Activated CD4-positive, alpha-beta T cell treated with anti-CD3 and anti-CD28 coated beads, Interleukin-2, amount 50 U/mL, for 4 hours (primary cell): ENCODE measurements around the gene ALPI.
A peak's percentile ranks its signal among the peaks of the same experiment; 100 is the strongest.
"Not testable (repeated sequence)": the region's sequence is repeated elsewhere in the genome, so short reads cannot be mapped to it uniquely, and the experiment has no call there.

Experiments
- DNase-seq, 2 experiments: peaks; one replicate each; pipeline ENCODE4 v3.0.0-alpha.2; 2020

Gene ALPI

DNA sequence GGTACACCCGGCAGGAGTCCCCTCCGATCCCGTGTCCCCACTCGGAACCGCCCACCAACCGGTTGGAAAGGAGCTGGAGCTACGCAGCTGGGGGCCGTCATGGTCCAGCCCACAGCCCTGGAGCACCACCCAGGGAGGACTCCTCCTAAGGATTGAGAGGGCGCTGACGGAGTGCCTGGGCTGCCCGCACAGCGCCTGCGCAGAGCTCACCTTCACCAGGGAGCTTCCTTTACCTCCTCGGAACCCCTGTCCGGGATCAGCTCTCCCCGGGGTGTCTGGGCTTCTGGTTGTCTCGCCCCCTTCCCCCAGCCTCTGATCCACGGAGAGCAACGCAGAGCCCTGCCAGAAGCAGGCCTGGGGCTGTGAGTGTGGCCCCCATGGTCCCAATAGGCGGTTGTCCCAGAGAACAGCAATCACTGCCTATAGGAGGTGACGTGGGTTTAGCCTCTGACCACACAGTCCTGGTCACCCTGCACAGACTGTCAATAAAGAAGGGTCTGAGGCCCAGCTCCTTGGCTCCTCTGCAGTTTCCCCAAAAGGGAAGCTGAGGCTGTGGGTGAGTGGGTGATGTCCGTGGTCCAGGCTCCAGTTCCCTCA lies 34.7 kb upstream of the ALPI start:
- DNase-seq, result no peak

DNA sequence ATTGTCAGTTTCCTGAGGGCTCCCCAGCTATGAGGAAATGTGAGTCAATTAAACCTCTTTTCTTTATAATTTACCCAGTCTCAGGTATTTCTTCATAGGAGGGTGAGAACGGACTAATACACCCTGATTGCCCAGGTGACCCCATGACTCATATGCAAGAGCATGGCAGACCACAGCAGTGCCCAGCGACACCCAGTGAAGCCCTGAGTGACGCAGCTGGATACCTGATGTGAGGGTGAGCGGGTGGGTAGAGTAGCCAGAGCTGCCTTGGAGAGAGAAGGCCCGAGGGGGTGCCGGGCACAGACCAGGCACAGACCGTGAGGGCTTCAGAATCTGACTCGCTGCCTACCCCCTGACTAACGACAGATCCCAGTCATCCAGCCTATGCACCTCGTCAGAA lies 33.9 kb upstream of the ALPI start:
- no peak for DNase-seq

DNA sequence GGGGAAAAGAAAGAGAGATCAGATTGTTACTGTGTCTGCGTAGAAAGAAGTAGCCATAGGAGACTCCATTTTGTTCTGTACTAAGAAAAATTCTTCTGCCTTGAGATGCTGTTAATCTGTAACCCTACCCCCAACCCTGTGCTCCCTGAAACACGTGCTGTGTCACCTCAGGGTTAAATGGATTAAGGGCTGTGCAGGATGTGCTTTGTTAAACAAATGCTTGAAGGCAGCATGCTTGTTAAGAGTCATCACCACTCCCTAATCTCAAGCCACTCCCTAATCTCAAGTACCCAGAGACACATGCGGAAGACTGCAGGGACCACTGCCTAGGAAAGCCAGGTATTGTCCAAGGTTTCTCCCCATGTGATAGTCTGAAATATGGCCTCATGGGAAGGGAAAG lies 33.0 kb upstream of the ALPI start:
- not testable (repeated sequence) for DNase-seq

DNA sequence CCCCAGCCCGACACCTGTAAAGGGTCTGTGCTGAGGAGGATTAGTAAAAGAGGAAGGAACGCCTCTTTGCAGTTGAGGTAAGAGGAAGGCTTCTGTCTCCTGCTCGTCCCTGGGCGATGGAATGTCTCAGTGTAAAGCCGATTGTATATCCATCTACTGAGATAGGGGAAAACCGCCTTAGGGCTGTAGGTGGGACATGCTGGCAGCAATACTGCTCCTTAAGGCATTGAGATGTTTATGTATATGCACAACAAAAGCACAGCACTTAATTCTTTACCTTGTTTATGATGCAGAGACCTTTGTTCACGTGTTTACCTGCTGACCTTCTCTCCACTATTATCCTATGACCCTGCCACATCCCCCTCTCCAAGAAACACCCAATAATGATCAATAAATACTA lies 32.5 kb upstream of the ALPI start:
- DNase-seq, result not testable (repeated sequence)

DNA sequence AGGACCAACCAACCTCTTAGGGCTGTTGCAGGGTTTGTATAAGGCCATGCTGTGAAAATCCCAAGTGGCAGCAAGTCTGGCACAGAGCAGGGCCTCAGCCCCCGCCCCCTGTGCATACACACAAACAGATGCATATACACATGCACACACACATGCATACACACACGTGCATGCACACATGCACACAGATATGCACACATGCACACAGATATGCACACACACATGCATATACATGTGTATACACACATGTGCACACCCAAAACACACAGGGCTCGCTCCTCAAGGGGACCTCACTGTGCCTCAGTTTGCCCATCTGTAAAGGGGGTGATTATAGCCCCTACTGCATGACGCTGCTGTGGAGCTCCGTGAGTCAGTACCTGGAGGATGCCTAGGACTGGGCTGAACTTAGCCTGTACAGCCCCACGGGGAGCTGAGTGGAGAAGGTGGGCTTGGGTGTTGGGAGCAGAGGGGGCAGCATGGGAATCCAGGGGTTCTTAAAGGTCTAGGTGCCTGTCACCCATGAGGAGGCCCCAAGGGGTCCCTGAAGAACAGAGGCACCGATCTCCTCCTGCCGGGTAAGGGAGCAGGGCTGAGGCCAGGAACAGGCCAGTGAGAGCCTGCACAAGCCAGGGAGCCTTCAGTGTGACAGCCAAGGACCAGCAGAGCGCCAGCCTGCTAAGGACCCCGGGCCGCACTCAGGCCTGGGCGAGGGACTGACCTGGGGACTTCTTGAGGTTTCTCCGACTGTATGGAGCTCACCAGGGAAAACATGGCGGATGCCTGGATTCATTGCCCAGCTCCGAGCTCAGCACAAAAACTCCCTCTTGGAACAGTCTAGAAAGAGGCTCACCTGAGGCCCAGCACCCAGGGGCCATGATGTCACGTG lies 24.0 kb upstream of the ALPI start:
- DNase-seq, result no peak

DNA sequence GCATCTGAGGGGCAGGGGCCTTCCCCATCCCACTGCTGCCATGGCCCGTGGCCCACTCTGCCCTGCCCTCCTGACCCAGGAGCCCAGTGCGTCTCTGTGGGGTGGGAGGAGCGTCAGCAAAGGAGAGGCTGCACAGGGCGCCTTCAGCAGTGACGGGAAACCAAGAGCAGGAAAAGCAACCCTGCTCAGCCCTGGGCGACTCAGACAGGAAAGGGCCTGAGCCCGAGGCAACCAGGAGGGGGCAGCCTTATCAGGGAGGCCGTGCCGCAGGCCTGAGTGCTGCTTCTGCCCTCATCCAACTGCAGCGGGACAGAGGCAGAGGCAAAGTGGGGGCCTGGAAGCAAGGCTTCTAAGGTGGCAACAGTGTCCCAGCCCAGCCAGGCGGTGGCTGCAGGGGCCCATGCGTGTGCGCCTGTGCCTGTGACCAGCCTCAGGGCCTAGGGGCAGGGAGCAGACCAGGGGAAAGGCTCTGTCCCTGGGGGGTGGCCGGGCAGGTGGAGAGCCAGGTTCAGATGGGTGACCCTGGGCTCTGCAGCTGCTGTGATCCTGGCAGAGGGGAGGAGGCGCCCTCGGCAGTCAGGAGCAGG lies 23.3 kb upstream of the ALPI start:
- no peak for DNase-seq

DNA sequence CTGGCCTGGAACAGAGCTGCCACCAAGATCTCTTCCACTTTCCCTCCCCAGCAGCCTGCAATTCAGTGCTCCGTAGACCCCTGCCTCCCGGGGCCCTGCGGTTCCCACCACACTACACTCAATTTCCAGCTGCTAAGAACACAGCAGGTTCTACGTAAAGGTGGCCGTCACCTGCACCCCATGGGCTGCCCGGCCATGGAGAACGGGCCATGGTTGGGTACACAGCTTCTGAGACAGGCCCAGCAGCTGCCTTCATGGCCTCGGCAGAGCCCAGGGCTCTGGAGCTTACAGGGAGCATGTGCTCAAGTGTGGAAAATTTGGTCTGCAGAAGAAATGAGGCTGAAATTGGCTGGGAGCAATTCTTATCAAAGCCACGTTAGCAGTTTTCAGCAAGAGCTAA lies 22.3 kb upstream of the ALPI start:
- not testable (repeated sequence) for DNase-seq

DNA sequence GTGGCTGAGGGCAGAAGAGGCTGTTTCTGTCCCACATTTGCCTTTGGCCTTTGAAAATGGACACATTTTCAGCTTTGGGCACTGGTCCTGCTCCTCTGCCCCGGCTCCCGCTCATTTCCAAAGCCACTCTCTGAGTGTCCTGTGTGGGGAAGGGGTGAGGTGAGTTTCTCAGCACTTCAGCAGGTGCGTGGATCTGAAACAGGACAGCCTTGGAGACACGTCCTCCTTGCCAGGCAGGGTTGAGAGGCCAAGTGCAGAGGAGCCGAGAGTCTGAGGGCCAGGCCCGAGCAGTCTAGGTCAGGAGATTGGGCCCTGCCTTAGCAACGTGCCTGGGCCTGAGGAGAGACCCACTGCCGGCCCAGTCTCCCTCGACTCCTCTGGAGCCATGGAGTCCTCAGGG lies 21.9 kb upstream of the ALPI start:
- DNase-seq, result no peak

DNA sequence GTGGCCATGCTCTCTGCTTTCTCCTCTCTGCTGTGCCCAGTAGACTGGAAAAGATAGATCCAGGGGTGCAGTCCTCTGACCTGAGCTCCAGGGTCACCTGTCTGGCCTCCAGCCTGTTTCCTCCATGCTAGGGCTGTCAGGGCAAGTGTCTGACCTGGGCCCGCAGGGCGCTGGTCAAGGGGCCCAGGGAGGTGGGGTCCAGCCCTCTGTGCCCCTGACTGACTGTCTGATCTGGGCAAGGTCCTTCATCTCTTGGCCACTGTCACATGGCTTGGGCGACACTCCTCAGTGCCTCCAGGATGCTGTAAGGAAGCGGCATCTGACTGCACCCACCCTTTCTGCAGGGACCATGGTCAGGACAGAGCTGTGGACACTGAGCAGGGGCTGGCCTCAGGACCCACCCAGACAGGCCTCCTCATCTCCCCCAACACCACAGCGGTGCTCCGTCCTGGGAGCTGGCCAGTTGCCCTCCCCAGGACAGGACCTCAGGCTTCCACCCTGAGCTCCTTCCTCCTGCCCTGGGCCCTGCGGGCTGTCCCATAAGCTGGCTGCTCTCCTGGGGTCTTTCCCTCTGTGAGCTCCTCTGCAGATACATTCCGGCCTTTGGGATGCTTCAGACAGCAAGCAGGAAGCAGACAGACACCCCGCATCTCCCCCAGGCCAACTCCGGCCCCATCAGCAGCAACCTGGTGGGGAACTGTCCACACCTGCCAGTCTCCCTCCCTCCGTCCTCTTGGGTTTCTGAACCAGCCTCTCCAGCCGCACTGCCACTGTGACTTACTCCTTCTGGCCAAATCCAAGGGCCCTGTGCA lies 21.2 kb upstream of the ALPI start:
- no peak for DNase-seq

DNA sequence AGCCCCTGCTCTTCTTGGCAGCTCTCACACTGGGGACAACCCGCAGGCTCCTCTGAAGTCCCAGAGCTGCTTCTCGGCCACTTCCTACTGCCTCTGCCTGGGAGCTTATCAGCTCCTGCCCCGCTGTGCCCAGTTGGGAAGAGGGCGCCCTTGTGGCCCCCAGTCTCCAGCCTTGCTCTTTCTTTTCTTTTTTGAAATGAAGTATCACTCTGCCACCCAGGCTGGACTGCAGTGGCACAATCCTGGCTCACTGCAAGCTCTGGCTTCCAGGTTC lies 20.6 kb upstream of the ALPI start:
- DNase-seq, result no peak

DNA sequence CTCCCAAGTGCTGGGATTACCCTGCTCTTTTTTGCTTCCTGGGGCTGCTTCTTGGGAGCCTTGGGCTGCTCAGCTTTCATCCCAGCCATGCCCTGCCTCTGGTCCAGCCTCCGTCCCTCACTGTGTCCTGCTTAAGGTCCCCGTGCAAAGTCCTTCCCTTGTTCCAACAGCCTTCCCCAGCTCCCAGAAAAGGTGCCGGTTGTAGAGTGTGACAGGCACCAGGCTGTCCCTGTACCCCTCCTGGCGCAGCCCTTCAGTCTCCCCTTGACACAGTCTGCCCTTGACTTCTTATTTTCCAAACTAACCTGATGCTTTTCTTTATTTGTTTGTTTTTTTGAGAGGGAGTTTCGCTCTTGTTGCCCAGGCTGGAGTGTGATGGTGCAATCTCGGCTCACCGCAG lies 20.1 kb upstream of the ALPI start:
- DNase-seq, result no peak

DNA sequence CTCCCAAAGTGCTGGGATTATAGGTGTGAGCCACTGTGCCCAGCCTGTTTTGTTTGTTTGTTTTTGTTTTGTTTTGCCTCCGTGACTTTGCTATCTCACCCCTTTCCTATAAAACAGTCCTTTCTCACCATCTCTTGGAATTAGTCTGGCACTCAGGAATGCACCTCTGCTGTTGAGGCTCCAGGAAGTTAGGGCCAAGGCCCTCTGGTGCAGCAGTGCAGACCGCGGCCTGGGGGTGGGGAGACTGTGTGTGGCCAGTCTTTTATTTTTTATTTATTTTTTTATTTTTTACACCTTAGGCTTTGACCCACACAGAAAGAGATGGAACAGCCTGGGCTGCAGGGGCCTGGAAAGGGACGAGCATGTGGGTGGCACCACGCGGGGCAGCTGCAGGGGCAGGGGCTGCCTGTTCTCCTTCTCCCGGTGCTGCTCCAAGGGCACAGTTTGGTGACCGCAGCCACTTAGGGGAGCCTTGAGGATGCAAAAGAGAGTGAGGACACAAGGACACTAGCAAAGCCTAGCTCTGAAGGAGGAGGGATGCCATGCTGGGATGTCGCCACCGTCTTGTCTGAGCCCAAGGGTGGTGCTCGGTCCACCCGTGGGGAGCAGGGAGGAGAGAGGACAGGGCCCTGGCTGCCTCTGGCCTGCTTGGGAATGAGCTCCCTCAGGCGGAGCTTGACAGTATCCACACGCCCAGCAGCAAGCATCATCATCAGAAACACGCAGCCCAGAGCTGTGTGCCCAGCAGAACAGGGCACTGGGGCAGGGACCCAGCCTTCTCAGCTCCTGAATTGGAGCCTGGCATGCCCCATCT lies 19.4 kb upstream of the ALPI start:
- no peak for DNase-seq

DNA sequence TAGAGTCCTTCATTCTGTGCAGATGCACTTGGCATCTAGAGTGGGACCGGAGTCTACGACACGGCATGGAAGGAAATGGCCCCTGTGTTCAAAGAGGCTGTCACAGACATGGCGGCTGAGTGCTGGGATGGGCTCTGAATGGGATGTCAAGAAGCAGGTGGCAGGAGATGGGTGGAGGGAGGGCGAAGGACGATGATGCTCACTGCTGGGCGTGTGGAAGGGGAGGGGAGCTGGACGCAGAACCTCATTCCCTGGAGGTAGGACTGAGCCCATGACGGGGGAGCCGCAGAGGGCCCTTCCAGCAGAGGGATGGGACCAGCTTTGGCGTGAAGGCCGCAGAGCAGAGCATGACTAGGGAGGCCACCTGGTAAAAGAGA lies 18.8 kb upstream of the ALPI start:
- no peak for DNase-seq

DNA sequence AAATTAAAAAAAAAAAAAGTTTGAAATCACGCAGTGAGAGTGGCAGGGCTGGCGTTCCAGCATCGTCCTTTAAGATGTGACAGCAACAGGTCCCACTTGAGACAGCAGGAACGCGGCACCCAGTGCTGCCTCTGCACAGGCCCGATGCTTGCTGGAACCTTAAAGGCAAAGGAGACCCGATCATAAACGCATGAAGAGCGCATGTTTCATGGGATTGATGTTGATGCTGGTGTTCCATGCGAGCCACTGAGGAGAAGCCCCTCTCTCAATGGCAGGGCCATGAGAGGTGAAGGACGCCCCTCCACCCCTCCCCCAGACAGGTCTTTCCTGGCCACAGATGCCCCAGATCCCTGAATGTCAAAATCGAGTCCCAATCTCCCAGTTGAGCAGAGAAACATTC lies 17.9 kb upstream of the ALPI start:
- no peak for DNase-seq

DNA sequence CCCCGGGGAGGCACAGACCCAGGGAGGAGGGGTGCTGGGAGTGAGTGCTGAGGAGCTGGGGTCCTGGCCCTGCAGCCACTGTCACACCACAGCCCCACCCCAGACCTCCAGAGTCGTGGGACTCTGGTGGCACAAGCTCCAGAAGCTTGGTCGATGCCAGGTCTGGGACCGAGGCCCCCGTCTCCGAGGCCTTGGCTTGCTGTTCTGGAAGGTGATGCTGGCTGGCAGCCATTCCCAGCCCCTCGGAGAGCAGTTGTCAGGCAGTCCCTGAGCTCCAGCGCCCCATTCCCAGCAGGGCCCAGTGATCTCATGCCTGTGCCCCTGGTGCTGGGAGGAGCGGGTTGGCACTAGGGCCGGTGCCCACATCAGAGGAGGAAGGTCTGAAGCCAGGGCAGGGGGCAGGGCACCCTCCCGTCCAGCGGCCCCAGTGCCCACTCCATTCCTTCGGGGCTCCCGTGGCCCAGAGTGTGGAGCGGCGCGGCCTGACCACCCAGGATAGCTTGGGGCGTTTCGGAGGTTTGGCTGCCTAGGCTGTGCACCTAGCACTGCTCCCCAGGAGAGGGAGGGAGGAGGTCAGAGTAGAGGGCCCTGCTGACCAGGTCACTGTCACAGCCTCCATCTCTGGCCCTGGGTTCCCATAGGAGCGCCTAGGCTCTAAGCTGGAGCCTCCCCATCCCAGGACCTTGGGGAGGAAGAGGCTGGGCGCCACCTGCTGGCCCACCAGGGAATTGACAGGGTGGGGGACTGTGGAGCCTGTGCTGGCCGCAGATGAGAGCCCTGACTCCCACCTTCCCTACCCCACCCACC lies 16.8 kb upstream of the ALPI start:
- peak; percentile 19 to 34 for DNase-seq

DNA sequence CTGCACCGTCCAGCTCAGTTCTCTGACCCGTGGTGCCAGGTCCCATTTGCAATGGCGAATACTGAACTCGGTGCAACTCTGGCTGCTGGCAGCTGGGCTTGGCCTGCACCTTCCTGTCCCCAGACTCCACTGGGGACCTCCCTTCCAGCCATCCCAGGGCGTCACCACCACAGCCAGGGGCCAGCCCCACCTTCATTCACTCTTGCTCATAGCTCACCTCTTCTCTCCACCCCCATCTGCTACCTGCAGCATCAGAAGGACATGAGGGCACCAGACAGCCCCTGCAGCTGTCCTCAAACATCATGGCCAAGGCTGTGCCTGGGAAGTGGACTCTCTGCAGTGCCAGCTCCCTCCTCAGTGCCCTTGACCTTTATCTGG lies 16.2 kb upstream of the ALPI start:
- DNase-seq, result no peak

DNA sequence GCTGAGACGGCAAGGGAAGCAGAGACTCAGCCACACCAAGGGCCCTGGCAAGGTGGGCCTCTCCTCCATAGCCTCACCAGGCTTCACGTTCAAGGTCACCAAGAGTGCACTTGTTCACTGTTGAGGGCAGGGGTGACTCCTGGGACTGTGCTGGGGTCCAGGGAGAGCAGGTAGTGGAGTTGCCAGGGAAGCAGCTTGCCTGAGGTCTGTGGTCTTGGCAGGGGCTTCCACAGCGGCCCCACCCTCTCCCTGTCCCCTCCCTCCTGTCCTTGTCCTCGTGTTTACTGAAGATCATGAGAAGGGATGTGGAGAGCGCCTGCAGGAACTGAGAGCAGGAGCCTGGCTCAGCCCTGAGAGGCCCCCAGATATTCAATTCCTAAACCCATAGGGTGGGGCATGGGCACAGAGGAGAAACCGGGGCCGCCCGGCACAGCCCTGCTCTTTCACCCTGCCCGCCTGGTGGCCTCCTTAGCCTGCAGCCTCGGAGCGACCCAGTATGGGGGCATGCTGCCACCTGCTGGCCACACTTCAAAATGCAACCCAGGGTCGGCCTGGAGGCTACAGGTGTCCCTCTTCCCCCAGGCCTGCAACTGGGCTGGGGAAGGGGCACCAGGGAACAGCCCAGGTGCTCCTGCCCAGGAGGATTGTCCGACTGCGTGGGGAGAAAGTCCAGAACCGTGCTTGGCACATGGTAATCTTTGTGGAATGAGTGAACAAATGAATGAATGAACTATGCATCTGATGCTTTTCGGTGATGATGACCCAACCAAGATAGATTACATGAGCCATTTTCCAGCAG lies 15.5 kb upstream of the ALPI start:
- DNase-seq, result peak; percentile 84 to 87

DNA sequence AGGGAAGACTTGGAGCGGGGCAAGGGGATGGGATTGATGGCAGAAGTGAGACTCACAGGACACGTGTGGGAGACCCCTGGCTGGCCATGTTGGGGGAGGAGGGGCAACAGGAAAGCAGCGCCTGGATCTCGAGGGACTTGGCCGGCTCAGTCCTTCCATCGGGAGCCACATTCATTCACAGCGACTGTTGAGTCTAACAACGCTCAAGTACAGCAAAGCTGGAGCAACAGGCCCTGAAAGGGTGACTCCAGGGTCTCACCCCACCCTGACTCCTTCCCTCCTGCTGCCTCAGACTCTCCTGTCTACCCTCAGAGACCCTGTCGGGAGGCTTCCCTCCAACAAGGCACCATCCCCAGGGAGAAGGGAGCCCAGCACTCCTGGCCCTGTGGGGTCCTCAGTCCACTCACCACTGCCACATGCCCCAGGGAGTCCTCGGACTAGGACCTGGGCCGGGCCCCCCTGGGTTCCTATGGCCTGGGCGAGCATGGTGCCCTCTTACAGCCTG lies 14.8 kb upstream of the ALPI start:
- DNase-seq, result no peak

DNA sequence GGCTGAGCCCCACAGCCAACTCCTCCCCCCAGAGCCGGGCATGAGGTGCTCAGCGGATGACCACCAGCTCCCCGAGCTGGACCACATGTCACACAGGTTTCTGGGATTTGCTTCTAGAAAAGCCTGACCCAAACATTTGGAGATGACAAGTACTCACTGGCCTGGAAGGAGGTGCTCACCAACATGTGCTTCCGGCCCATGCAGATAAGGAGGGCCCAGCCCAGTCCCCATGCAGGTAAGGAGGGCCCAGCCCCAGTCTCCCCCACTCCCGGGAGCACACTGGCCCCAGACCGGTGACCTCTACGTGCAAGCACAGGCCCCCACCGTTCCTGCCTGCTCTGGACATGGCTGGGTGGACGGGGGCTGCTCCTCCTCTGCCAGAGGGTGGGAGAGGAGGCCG lies 14.0 kb upstream of the ALPI start:
- not testable (repeated sequence) for DNase-seq

DNA sequence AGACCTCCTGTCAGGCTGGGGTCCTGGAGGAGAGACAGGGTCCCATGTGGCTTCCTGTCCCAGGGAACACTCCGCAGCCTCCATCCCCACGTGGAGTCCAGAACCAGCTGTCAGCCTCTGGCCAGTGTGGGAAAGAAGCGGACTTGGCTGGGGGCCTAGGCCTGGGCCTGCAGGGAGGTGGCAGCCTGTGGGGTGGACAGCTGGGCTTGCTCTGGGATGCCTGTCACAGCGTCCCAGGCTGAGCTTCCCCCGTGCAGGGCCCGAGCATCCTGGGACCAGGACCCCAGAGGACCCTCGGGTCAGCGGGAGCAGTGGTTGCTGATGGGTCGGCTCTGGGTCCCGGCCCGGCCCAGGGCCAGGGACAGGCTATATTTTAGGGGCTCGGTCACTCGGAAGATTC lies 13.5 kb upstream of the ALPI start:
- DNase-seq, result not testable (repeated sequence)

DNA sequence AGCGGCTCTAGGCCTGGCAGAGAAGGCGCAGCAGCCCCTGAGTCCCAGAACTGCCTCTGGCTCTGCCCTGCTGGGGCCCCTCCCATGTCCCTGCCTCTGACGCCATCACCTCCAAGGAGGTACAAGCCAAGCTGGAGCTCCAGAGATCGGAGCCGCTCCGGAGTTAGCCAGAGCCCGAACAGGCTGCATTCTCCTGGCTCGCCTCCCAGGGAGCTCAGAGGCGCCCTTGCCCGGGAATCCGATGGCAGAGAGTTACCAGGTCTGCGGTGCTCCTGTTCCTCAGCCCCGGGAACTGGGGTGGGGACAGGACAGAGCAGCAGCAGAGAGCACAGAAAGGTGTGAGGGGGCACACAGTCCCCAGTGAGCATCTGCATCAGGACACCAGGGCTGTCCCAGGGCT lies 12.9 kb upstream of the ALPI start:
- not testable (repeated sequence) for DNase-seq
